ENCODE results near the gene INKA2.

DNA sequence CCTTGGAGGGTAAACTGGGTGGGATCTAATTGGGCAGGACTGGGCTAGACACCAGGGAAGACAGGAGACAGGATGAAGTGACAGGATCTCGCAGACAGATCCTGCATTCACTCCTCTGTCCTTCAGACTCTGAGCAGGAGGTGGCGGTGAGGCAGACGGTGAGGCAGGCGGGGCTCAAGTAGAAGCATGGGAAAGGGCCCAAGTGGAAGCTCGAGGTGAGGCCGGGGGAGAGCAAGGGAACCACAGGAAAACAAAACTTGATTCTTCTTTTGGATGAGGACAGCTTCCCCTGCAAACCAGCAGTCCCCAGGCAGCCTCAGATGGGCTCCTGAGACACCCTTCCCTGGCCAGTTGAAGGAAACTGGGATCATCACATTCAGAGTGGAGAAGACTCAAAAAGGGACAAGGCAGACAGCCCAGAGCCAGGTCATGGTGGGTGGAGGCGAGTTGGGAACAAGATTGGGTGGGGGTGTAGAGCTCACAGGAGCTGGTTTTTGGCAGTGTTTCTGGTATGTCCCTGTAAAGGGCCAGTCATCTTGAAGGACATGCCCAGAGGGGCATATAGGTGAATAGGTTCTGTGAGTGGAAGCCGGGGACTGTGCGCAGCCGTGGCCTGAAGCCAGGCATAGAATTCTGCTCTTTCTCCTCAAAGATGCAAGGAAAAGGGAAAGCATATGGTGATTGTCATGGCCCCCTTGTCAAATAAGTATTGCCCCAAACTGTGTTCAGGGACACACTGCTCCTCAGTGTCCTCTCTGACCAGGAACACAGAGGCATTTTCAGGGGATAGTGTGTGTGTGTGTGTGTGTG lies 18.0 kb downstream of the INKA2 start:
- TF ChIP-seq POLR2A (IDR thresholded peaks at IDR 0.05; ENCODE audit: extremely low read depth, insufficient read length): no peak
- TF ChIP-seq, protein P1, sequence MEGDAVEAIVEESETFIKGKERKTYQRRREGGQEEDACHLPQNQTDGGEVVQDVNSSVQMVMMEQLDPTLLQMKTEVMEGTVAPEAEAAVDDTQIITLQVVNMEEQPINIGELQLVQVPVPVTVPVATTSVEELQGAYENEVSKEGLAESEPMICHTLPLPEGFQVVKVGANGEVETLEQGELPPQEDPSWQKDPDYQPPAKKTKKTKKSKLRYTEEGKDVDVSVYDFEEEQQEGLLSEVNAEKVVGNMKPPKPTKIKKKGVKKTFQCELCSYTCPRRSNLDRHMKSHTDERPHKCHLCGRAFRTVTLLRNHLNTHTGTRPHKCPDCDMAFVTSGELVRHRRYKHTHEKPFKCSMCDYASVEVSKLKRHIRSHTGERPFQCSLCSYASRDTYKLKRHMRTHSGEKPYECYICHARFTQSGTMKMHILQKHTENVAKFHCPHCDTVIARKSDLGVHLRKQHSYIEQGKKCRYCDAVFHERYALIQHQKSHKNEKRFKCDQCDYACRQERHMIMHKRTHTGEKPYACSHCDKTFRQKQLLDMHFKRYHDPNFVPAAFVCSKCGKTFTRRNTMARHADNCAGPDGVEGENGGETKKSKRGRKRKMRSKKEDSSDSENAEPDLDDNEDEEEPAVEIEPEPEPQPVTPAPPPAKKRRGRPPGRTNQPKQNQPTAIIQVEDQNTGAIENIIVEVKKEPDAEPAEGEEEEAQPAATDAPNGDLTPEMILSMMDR (IDR thresholded peaks at IDR 0.05; ENCODE audit: low read depth, low read length): no peak
- TF ChIP-seq MAX (IDR thresholded peaks at IDR 0.05; ENCODE audit: low read depth, low read length): no peak
- TF ChIP-seq MYC (IDR thresholded peaks at IDR 0.05; ENCODE audit: low read depth, low read length): no peak
